Retina (tissue), 1 donor: ENCODE results near the gene CHRNB4.

ENCODE experiments used
- DNase-seq: peaks from one replicate; pipeline ENCODE4 v3.0.0-alpha.2; 2016

Gene CHRNB4

GRCh38 chr15:78667578-78668236 is 26.7 kb upstream of the CHRNB4 start:
- DNase-seq = no peak

DNA sequence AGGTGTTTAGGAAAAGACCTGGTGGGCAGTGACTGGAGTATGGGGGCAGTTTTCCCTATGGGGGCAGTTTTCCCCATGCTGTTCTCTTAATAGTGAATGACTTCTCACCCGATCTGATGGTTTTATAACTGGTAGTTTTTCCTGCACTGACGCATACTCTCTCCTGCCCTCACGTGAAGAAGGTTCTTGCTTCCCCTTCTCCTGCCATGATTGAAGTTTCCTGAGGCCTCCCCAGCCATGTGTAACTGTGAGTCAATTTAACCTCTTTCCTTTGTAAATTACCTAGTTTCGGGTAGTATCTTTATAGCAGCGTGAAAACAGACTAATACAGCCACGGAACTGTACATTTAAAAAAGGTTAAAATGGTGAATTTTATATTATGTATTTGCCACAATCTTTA is 25.0 kb upstream of the CHRNB4 start:
- no peak for DNase-seq

GRCh38 chr15:78663703-78664102 is 22.7 kb upstream of the CHRNB4 start:
- DNase-seq = no peak

DNA sequence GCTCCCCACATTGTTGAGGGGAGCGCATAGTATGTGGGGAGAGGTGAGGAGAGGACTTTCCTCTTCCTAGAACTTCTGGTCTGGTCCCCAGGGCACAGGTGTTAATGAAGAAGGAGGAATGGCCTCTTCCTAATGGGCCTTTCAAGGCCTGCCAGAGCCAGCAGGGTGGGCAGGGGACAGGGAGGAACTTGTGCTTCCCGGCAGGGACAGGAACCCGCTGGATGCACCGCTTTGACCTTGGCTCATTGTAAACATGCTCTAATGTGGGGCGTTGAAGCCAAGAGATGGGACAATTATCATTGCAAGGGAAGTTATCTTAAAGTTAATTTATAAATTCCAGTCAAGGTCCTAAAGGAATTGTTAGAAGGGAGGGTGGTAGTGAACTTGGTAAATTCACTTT is 21.0 kb upstream of the CHRNB4 start:
- DNase-seq = no peak

GRCh38 chr15:78661001-78661400 is 20.0 kb upstream of the CHRNB4 start:
- no peak for DNase-seq

- no peak for DNase-seq
Observed at GRCh38 chr15:78660584-78660983, 19.6 kb upstream of the CHRNB4 start.

DNA sequence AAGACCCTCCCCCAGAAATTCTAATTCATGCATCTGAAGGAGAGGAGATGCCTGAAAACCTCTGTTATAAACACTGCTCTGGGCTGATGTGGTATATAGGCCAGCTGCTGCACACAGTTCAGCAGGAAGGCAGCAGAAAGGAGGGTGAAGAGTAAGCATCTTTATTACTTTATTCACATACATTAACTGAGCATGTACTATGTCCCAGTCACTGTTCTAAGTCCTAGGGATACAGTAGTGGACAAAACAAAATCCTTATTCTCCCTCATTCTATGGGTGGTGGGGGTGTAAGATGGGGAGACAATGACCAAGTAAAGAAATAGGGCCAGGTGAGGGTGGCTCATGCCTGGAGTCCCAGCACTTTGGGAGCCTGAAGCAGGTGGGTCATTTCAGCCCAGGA is 17.8 kb upstream of the CHRNB4 start:
- DNase-seq = no peak

GRCh38 chr15:78654272-78654671 is 13.3 kb upstream of the CHRNB4 start:
- DNase-seq = no peak

DNA sequence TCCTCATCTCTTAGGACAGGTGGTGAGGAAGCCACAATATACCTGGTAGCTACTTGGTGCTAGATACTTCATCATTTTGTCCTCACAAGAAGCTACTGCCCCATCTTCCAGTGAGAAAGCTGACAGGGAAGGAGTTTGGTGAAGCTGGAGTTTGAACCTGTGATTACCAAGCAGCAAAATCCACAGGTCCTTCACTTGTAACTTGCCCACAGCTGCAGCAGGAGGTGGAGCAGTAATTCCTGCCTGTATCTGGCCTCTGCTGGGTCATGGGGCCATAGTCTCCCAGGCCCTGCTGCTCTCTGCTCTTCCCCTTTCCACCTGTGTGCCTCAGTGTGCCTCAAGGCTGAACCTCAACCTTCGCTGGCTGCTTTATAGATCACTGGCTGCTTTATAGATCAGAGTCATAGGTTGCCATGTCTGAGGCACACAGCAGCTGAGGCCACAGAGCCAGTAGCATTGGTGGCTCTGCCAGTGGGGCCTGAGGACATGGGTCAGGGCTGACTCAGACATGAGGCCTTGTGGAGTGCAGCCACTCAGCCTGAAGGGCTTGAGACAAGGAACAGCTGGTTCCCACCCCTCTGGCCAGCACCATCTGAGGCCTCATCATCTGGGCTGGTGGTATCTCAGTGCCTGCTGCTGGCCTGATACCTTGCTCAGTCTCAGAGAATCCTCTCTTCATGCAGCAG is 11.1 kb upstream of the CHRNB4 start:
- peak; percentile 2 for DNase-seq

DNA sequence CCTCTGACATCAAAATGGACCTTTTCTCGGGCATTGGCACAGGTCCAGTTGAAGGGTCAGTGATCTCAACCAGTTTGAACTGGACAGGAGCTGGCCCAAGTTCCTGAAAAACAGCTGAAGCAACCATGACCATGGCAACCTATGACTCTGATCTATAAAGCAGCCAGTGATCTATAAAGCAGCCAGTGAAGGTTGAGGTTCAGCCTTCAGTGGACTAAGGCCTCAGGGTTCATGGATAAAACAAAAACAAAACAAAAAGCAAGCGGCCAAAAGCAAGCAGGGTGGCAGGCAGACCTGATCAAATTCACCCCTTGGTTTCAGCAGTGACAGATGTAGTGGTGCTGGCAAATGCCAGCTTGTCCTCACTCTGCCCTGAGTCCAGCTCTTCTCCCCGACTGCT is 10.0 kb upstream of the CHRNB4 start:
- no peak for DNase-seq

DNA sequence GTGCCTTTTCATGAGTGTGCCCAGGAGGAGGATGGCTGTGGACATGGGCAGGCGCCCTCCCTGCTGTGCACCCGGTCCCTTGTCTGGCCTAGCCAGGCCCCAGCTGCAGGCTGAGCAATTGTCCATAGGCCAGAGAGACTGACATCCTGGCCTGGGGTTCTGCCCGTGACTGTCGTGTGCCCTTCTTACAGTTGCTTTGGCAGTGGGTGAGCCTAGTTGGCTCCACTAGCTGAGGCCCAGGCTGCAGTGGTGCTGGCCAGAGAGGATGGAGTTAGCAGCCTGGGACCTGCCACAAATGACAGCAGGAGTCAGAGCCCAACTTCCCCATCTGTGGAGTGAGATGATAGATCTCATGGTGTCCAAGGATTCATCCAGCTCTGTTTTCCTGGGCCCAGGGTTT is 9.0 kb upstream of the CHRNB4 start:
- DNase-seq = no peak

DNA sequence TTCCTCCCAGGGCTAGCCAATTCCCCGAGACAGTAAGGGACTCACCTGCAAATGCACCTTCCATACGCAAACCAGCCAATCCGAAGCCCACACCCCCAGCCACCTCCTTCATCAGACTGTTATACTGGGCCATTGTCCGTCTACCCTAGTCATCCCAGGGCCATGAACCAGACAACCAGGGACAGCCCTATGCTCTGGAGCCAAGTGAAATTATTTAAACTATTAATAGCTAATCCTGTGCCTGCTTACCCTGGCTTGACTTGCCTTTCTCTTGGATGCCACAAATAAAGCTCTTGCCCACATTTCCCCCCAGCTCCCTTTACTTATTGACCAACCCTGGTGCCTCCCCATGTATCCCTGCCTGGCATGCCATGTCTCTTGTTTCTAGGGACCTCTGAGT is 4.0 kb upstream of the CHRNB4 start:
- no peak for DNase-seq

DNA sequence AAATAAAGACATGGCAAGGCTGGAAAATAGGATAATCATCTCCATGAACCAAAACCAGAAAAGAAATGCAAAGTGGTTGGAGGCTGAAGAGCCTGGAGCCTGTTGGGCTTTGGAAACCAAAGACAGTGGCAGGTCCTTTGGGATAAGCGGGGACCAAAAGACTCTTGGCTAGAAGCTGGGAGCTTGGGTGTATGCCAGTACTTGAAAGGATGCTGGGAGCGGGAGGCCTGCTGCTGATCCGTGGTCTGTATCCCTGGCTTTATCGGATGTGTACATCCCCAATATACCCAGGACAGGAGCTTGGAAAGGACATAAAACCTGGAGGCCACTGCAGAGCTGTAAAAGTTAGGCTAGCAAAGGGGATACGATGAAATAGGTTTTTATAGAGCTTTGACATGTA is 1.3 kb upstream of the CHRNB4 start:
- no peak for DNase-seq

DNA sequence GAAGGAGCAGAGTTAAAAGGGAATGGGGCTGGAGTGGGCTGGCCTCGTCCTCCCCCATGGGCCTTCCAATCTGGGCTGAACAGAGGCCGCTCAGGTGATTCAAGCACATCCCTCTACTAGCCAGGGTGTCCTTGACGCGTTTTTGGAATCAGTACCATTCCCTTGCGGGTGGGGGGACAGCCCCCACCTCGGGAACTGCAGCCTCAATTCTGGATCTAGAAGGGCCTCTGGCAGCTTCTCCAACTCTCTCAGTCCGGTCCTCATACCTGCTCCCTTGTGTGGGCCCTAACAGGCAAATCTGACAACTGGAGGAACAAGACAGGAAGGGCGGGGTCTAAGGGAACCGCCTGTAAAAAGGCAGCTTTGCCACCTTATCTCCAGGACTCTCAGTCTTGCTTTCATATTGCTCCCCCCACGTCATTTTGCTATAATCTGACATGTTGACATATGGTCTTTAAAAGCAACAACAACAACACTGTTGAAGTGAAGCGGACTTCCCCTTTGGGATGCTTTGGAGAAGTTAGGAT is 802 bp upstream of the CHRNB4 start:
- no peak for DNase-seq

DNA sequence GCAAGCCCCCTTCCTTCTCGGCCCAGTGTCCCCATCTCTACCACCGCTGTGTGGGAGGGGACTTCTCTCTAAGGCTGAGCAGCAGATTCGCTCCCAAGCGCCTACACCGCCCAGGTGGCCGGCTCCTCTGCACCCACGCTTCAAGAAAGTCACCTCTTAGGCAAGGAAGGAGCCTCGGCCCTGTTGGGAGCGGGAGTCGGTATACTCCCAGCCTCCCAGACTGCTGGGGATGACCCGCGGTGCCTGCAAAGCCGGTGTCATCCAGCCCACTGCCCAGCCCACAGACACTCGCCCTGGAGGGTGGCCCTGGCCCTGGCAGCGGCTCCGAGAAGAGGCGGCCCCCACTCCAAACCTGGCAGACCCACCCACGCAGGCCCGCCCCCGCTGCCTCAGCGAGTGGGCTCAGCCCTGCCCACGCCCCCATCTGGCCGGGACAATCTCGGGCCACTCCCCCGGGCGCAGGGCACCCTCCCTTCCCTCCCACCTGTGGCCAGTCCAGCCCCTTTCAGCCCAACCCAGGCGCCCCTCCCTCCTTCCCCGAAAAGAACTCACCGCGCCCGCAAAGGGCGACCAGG is 396 bp downstream of the CHRNB4 start:
- no peak for DNase-seq

- peak; percentile 85 for DNase-seq
Observed at GRCh38 chr15:78638658-78639314, 2.2 kb downstream of the CHRNB4 start.

DNA sequence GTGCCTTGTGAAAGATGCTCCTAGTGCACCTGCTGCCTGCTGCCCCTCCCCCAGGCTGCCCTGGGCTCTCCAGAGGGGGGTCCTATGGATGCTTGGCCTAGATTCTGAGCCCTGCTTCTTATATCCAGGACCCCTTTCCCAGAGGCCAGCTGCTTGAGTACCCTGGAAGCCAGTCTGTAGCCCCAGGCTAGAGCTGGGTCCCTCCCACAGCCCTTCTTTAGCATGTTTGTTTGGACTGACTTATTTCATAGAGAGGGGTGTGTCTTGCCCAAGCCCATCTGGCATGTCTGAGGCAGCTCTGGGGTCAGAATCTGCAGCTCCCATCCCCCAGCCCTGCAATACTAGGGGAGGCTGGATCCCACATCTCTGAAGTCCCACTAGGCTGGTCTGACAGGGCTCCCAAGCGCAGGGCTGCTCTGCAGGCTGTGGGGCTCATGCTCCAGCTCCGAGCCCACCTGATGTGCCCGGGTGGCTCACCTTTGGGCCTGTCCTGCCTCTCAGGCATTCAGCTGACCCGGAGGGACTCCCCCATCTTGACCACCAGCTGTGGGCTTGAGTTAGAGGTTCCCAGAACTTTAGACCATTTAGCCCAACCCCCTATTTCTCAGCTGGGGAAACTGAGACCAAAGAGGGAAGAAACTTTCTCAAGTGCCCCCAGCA is 3.1 kb downstream of the CHRNB4 start:
- DNase-seq = peak; percentile 87

GRCh38 chr15:78636378-78636859 is 4.6 kb downstream of the CHRNB4 start:
- DNase-seq = no peak

DNA sequence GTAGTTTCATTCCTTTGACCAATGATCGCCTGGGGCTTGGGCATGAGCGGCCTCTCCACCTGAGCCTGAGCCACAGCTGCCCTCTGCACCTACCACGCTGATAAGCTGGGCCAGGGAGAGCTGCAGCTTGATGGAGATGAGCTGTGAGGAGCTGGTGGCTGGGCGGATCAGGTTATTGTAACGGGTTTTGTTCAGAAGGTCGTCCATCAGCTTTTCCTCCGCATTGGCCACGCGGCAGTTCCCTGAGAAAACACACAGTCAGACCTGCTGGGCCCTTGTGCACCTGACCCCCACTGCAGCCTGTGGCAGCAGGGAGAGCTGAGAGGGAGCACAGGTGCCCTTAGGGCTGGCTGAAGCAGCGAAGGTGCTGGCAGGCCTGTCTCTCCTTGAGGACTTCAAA is 5.7 kb downstream of the CHRNB4 start:
- DNase-seq = no peak

GRCh38 chr15:78634210-78635145 is 6.5 kb downstream of the CHRNB4 start:
- no peak for DNase-seq

GRCh38 chr15:78633348-78633747 is 7.7 kb downstream of the CHRNB4 start:
- no peak for DNase-seq
